Measurements from ENCODE around the gene RASGEF1B.

DNA sequence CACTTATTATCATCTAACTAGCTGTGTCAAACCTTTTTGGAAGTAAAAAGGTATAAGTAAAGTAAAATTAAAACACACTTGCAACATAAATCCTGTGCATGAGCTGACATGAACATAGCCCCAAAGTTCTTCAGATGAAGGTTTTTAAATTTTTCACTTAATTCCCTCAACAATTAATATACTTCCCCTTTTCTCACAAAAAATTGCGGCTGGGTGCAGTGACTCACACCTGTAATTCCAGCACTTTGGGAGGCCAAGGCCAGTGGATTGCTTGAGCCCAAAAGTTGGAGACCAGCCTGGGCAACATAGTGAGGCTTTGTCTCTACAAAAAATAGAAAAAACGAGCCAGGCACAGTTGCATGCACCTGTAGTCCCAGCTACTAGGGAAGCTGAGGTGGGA lies 16.8 kb downstream of the RASGEF1B start:
- TF ChIP-seq CTCF (IDR thresholded peaks at IDR 0.05) (no peak), POLR2A (IDR thresholded peaks at IDR 0.05) (no peak)
